HepG2 (cell line): ENCODE measurements around the gene ZCCHC3. TPM values are rescaled to one million over a fixed set of nuclear protein-coding genes. Genes with fewer than 3 reads are reported as not detected.

Source experiments
- KLF16 ChIP-seq, 2 experiments: sonication (generic) in 1 of 2; formaldehyde crosslinking in 1 of 2; IDR thresholded peaks; 2 replicates each; pipeline versions ENCODE4 v1.6.1 to v1.8.0; 2016 to 2023; ENCODE audit warnings: missing genetic modification reagents in 2 of 2, missing compliant biosample characterization in 1 of 2
- NFATC3 ChIP-seq: sonication (generic); formaldehyde crosslinking; IDR thresholded peaks from 2 replicates; pipeline ENCODE4 v1.5.1; 2020; ENCODE audit warnings: mild to moderate bottlenecking, missing genetic modification reagents
- ZBTB3 ChIP-seq: sonication (generic); formaldehyde crosslinking; IDR thresholded peaks from 2 replicates; pipeline ENCODE4 v1.4.0; 2020; ENCODE audit warnings: low read depth, mild to moderate bottlenecking, moderate library complexity, missing genetic modification reagents, borderline replicate concordance
- ZNF232 ChIP-seq: sonication (generic); formaldehyde crosslinking; IDR thresholded peaks from 2 replicates; pipeline ENCODE4 v1.4.0; 2020; ENCODE audit warnings: missing genetic modification reagents, borderline replicate concordance
- ZNF543 ChIP-seq: sonication (generic); formaldehyde crosslinking; IDR thresholded peaks from 2 replicates; pipeline ENCODE4 v1.4.0; 2020; ENCODE audit warnings: mild to moderate bottlenecking, missing genetic modification reagents
- polyA plus RNA-seq, 8 experiments: library from polyadenylated mRNA; depleted of rRNA in 3 of 8; stranded (reverse) in 7 of 8; unstranded in 1 of 8; fragments of >200 nt; fragmentation: Illumina TruSeq in 4 of 8; extraction: Trizol in 4 of 8; gene quantifications; 2 replicates each; pipeline versions ENCODE4 v1.2.1 to v1.2.3, GENCODE V29; 2011 to 2016; ENCODE audit warnings: low read depth in 4 of 8, missing spikeins in 1 of 8, mixed read lengths in 1 of 8; ENCODE audit not compliant: insufficient read depth in 1 of 8
- total RNA-seq, 5 experiments: library from RNA; depleted of rRNA; stranded (reverse); fragments of >200 nt; fragmentation: Illumina TruSeq; extraction: Trizol; gene quantifications; 2 replicates each; pipeline ENCODE4 v1.2.3, GENCODE V29; 2016; ENCODE audit warnings: low read depth in 1 of 5
- TF ChIP-seq, protein P1 (sequence below): sonication (generic); formaldehyde crosslinking; conservative IDR thresholded peaks from 2 replicates; pipeline ENCODE4 v1.4.0; 2020; ENCODE audit warnings: missing genetic modification reagents
- TF ChIP-seq, protein P2 (sequence below): sonication (generic); formaldehyde crosslinking; IDR thresholded peaks from 2 replicates; pipeline ENCODE4 v1.8.0; 2022; ENCODE audit warnings: missing genetic modification reagents, mild to moderate bottlenecking, borderline replicate concordance
- TF ChIP-seq, protein P3 (sequence below): IDR thresholded peaks from 2 replicates; pipeline ENCODE4 v1.6.1; 2016; ENCODE audit warnings: low read depth, borderline replicate concordance
- TF ChIP-seq, protein P4 (sequence below): sonication (generic); formaldehyde crosslinking; IDR thresholded peaks from 2 replicates; pipeline ENCODE4 v1.4.0; 2020; ENCODE audit warnings: missing genetic modification reagents
- TF ChIP-seq, protein P5 (sequence below): sonication (generic); formaldehyde crosslinking; IDR thresholded peaks from 2 replicates; pipeline ENCODE4 v1.4.0; 2020; ENCODE audit warnings: missing genetic modification reagents, low read depth, mild to moderate bottlenecking, borderline replicate concordance
- TF ChIP-seq, protein P6 (sequence below): sonication (generic); formaldehyde crosslinking; IDR thresholded peaks from 2 replicates; pipeline ENCODE4 v1.8.1; 2023; ENCODE audit warnings: mild to moderate bottlenecking, missing genetic modification reagents
- TF ChIP-seq, protein P7 (sequence below): sonication (generic); formaldehyde crosslinking; IDR thresholded peaks from 2 replicates; pipeline ENCODE4 v1.4.0; 2020; ENCODE audit warnings: missing genetic modification reagents, mild to moderate bottlenecking, borderline replicate concordance

The ZCCHC3 gene
- total and polyA plus RNA-seq, 2 of the 13 experiments (the other 11 are each of a cell fraction or from before 2014, with no cell fraction given), result 46.6 to 63.0 TPM

DNA sequence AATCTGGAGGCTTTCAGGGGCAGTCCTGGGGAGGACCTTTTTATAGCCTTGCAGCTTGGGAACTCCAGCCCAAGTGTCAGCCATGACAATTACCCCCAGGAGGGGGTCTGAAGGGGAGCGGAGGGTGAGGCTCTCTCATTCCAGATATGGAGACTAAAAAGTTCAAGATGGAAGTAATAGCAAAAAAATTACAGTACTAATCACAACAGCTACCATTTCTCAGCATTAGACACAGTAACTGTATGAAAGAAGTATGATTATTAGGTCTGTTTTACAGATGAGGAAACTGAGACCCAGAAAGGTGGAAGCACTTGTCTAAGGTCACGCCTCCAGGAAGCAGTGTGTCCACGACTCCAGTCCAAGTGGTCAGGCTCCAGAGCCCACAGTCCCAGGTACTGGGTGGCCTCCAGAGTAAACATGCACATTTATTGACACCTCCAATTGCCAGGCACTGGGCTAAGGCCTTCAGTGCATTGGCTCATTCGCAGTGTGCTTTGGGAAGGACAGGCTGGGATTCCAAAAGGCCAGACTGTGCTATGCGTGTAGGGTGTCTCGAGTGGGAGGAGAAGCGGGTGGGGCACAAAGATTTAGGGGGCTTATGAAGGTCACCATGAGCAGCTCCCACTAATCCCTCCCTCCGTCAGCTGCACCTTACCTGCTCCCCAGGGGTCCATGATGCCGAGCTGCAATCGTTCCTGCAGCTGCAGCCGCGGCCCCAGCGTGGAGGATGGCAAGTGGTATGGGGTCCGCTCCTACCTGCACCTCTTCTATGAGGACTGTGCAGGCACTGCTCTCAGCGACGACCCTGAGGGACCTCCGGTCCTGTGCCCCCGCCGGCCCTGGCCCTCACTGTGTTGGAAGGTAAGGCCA is 51.8 kb downstream of the ZCCHC3 start (continued):
- TF ChIP-seq, protein P1, sequence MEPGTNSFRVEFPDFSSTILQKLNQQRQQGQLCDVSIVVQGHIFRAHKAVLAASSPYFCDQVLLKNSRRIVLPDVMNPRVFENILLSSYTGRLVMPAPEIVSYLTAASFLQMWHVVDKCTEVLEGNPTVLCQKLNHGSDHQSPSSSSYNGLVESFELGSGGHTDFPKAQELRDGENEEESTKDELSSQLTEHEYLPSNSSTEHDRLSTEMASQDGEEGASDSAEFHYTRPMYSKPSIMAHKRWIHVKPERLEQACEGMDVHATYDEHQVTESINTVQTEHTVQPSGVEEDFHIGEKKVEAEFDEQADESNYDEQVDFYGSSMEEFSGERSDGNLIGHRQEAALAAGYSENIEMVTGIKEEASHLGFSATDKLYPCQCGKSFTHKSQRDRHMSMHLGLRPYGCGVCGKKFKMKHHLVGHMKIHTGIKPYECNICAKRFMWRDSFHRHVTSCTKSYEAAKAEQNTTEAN (CRISPR knock-in tag), result 0 out of 2 replicates have a peak, but pooled peaks have one; percentile 41
- TF ChIP-seq, protein P2, sequence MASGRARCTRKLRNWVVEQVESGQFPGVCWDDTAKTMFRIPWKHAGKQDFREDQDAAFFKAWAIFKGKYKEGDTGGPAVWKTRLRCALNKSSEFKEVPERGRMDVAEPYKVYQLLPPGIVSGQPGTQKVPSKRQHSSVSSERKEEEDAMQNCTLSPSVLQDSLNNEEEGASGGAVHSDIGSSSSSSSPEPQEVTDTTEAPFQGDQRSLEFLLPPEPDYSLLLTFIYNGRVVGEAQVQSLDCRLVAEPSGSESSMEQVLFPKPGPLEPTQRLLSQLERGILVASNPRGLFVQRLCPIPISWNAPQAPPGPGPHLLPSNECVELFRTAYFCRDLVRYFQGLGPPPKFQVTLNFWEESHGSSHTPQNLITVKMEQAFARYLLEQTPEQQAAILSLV, result 0 out of 2 replicates have a peak, but pooled peaks have one; percentile 27
- TF ChIP-seq, protein P3, sequence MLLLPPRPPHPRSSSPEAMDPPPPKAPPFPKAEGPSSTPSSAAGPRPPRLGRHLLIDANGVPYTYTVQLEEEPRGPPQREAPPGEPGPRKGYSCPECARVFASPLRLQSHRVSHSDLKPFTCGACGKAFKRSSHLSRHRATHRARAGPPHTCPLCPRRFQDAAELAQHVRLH (CRISPR knock-in tag), result peak; percentile 94
- 0 out of 2 replicates have a peak, but pooled peaks have one; percentile 51 for TF ChIP-seq ZBTB3 (CRISPR knock-in tag)
- TF ChIP-seq ZNF543 (CRISPR knock-in tag), result 0 out of 2 replicates have a peak, but pooled peaks have one; percentile 80
- TF ChIP-seq, protein P4, sequence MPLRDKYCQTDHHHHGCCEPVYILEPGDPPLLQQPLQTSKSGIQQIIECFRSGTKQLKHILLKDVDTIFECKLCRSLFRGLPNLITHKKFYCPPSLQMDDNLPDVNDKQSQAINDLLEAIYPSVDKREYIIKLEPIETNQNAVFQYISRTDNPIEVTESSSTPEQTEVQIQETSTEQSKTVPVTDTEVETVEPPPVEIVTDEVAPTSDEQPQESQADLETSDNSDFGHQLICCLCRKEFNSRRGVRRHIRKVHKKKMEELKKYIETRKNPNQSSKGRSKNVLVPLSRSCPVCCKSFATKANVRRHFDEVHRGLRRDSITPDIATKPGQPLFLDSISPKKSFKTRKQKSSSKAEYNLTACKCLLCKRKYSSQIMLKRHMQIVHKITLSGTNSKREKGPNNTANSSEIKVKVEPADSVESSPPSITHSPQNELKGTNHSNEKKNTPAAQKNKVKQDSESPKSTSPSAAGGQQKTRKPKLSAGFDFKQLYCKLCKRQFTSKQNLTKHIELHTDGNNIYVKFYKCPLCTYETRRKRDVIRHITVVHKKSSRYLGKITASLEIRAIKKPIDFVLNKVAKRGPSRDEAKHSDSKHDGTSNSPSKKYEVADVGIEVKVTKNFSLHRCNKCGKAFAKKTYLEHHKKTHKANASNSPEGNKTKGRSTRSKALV (CRISPR knock-in tag), result 0 out of 2 replicates have a peak, but pooled peaks have one; percentile 58
- TF ChIP-seq ZNF232, result peak; percentile 79; the same call in 1 of the 2 replicates
- TF ChIP-seq KLF16 (CRISPR knock-in tag; IDR thresholded peaks at IDR 0.05), result peak in 1 of 2 experiments; percentile 47; a peak in 1 of 4 replicates
- TF ChIP-seq, protein P5, sequence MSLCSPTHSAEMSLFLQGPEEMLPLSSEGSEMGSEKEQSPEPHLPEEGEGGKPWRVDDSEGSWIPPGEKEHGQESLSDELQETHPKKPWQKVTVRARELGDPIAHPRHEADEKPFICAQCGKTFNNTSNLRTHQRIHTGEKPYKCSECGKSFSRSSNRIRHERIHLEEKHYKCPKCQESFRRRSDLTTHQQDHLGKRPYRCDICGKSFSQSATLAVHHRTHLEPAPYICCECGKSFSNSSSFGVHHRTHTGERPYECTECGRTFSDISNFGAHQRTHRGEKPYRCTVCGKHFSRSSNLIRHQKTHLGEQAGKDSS (CRISPR knock-in tag), result peak; percentile 90; the same call in 1 of the 2 replicates
- TF ChIP-seq, protein P6, sequence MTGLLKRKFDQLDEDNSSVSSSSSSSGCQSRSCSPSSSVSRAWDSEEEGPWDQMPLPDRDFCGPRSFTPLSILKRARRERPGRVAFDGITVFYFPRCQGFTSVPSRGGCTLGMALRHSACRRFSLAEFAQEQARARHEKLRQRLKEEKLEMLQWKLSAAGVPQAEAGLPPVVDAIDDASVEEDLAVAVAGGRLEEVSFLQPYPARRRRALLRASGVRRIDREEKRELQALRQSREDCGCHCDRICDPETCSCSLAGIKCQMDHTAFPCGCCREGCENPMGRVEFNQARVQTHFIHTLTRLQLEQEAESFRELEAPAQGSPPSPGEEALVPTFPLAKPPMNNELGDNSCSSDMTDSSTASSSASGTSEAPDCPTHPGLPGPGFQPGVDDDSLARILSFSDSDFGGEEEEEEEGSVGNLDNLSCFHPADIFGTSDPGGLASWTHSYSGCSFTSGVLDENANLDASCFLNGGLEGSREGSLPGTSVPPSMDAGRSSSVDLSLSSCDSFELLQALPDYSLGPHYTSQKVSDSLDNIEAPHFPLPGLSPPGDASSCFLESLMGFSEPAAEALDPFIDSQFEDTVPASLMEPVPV (CRISPR knock-in tag), result peak; percentile 75; the same call in 1 of the 2 replicates
- no peak for TF ChIP-seq NFATC3 (CRISPR knock-in tag)
- TF ChIP-seq, protein P7, sequence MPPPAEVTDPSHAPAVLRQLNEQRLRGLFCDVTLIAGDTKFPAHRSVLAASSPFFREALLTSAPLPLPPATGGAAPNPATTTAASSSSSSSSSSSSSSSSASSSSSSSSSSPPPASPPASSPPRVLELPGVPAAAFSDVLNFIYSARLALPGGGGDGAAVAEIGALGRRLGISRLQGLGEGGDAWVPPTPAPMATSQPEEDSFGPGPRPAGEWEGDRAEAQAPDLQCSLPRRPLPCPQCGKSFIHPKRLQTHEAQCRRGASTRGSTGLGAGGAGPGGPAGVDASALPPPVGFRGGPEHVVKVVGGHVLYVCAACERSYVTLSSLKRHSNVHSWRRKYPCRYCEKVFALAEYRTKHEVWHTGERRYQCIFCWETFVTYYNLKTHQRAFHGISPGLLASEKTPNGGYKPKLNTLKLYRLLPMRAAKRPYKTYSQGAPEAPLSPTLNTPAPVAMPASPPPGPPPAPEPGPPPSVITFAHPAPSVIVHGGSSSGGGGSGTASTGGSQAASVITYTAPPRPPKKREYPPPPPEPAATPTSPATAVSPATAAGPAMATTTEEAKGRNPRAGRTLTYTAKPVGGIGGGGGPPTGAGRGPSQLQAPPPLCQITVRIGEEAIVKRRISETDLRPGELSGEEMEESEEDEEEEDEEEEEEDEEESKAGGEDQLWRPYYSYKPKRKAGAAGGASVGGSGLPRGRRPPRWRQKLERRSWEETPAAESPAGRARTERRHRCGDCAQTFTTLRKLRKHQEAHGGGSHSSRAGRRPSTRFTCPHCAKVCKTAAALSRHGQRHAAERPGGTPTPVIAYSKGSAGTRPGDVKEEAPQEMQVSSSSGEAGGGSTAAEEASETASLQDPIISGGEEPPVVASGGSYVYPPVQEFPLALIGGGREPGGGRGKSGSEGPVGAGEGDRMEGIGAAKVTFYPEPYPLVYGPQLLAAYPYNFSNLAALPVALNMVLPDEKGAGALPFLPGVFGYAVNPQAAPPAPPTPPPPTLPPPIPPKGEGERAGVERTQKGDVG, result peak; percentile 88; the same call in 1 of the 2 replicates
